NCI-H2171 treated with DMSO at 0.1 percent for 48 hours (cell line): ENCODE results near the gene ODAPH.
"Not testable (repeated sequence)": the region's sequence is repeated elsewhere in the genome, so short reads cannot be mapped to it uniquely, and the experiment has no call there.

Experiments used
- DNase-seq: peaks from one replicate; lab custom pipeline; 2025; lab: John Stamatoyannopoulos, UW

The ODAPH gene

GRCh38 chr4:75555294-75556164 lies at the start of gene ODAPH:
Gene ODAPH, plus strand, starts transcription at chr4:75556066. Its CDS starts 17 bp downstream, at chr4:75556083.
- DNase-seq: no peak

GRCh38 chr4:75509592-75509991 lies 46.3 kb upstream of the ODAPH start:
- not testable (repeated sequence) for DNase-seq

- no peak for DNase-seq
Measured at GRCh38 chr4:75511841-75512240, 44.0 kb upstream of the ODAPH start.

- DNase-seq: no peak
Measured at GRCh38 chr4:75512386-75513211, 43.3 kb upstream of the ODAPH start.

- DNase-seq: no peak
Measured at GRCh38 chr4:75513526-75514130, 42.2 kb upstream of the ODAPH start.

GRCh38 chr4:75514131-75514948 lies 41.5 kb upstream of the ODAPH start, which contains the start of the genes RCHY1 and THAP6:
Gene RCHY1, minus strand, starts transcription at chr4:75514403. Its CDS starts 117 bp downstream, at chr4:75514286.
Gene THAP6, plus strand, starts transcription at chr4:75514473. Its CDS starts 980 bp downstream, at chr4:75515453.
- peak; percentile 93 for DNase-seq

- peak; percentile 53 for DNase-seq
Measured at GRCh38 chr4:75514949-75515612, 40.8 kb upstream of the ODAPH start.

GRCh38 chr4:75516144-75516543 lies 39.7 kb upstream of the ODAPH start:
- no peak for DNase-seq

GRCh38 chr4:75519452-75519851 lies 36.4 kb upstream of the ODAPH start:
- DNase-seq: not testable (repeated sequence)

GRCh38 chr4:75525086-75525485 lies 30.8 kb upstream of the ODAPH start:
- no peak for DNase-seq

- no peak for DNase-seq
Measured at GRCh38 chr4:75525910-75526309, 30.0 kb upstream of the ODAPH start.

- DNase-seq: no peak
Measured at GRCh38 chr4:75527482-75527881, 28.4 kb upstream of the ODAPH start.

GRCh38 chr4:75530556-75531322 lies 25.1 kb upstream of the ODAPH start:
- no peak for DNase-seq

GRCh38 chr4:75531536-75532143 lies 24.2 kb upstream of the ODAPH start:
- not testable (repeated sequence) for DNase-seq

- DNase-seq: not testable (repeated sequence)
Measured at GRCh38 chr4:75533339-75533887, 22.5 kb upstream of the ODAPH start.

GRCh38 chr4:75533926-75534325 lies 21.9 kb upstream of the ODAPH start:
- DNase-seq: not testable (repeated sequence)

GRCh38 chr4:75537308-75537707 lies 18.6 kb upstream of the ODAPH start:
- DNase-seq: not testable (repeated sequence)

- DNase-seq: no peak
Measured at GRCh38 chr4:75542824-75543223, 13.0 kb upstream of the ODAPH start.

- not testable (repeated sequence) for DNase-seq
Measured at GRCh38 chr4:75544220-75544619, 11.6 kb upstream of the ODAPH start.
